A673 (cell line): ENCODE data around the gene PER2.

Experiments used
- EZH2 ChIP-seq: fragments of 200-600 bp; sonication (generic); IDR thresholded peaks from 2 replicates; pipeline ENCODE4 v1.6.1; 2017; ENCODE audit warnings: borderline replicate concordance, low read depth, mild to moderate bottlenecking, mixed read lengths, antibody characterized with exemption, low read length; ENCODE audit not compliant: poor library complexity, severe bottlenecking
- TF ChIP-seq, protein P1 (sequence below): fragments of 300-800, 200-600 bp; sonication (generic); conservative IDR thresholded peaks from 2 replicates; pipeline ENCODE4 v1.5.1; 2017; ENCODE audit warnings: low read depth, mild to moderate bottlenecking, antibody characterized with exemption, low read length, moderate library complexity, mixed read lengths

- TF ChIP-seq, protein P1, sequence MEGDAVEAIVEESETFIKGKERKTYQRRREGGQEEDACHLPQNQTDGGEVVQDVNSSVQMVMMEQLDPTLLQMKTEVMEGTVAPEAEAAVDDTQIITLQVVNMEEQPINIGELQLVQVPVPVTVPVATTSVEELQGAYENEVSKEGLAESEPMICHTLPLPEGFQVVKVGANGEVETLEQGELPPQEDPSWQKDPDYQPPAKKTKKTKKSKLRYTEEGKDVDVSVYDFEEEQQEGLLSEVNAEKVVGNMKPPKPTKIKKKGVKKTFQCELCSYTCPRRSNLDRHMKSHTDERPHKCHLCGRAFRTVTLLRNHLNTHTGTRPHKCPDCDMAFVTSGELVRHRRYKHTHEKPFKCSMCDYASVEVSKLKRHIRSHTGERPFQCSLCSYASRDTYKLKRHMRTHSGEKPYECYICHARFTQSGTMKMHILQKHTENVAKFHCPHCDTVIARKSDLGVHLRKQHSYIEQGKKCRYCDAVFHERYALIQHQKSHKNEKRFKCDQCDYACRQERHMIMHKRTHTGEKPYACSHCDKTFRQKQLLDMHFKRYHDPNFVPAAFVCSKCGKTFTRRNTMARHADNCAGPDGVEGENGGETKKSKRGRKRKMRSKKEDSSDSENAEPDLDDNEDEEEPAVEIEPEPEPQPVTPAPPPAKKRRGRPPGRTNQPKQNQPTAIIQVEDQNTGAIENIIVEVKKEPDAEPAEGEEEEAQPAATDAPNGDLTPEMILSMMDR = no peak
- TF ChIP-seq EZH2 = no peak
Observed at GRCh38 chr2:238302087-238302486, 13.7 kb upstream of the PER2 start.
